Daoy (cell line): Measurements from ENCODE around the gene PAGE2. TPM values are rescaled to one million over a fixed set of nuclear protein-coding genes. Genes with fewer than 3 reads are reported as not detected.
"Not testable (repeated sequence)": the region's sequence is repeated elsewhere in the genome, so short reads cannot be mapped to it uniquely, and the experiment has no call there.

Source experiments
- DNase-seq: peaks from one replicate; pipeline ENCODE4 v3.0.0-alpha.2; 2015; ENCODE audit warnings: low read depth
- total RNA-seq: library from RNA; depleted of rRNA; stranded (reverse); fragments of >200 nt; shearing (Covaris generic); gene quantifications from 2 replicates; pipeline ENCODE4 v1.2.3, GENCODE V29; 2014; rRNA removed

The PAGE2 gene
- total RNA-seq, 1 experiment from 2014 or later = 0.29 TPM

- no peak for DNase-seq
Measured at GRCh38 chrX:55123900-55124299, 35.1 kb downstream of the PAGE2 start.

- no peak for DNase-seq
Measured at GRCh38 chrX:55127692-55128091, 38.9 kb downstream of the PAGE2 start.

GRCh38 chrX:55129361-55129760, 40.5 kb downstream of the PAGE2 start:
- DNase-seq = no peak

GRCh38 chrX:55130481-55130880, 41.7 kb downstream of the PAGE2 start:
- no peak for DNase-seq

GRCh38 chrX:55132416-55132815, 43.6 kb downstream of the PAGE2 start:
- DNase-seq = no peak

GRCh38 chrX:55135171-55135570, 46.4 kb downstream of the PAGE2 start:
- DNase-seq = peak; percentile 14

GRCh38 chrX:55140800-55141199, 52.0 kb downstream of the PAGE2 start:
- not testable (repeated sequence) for DNase-seq

Other genes starting within 250 kb of the PAGE2 start
- gene TRO, start 168.2 kb upstream of the PAGE2 start, total RNA-seq = 7.1 and 12.3 TPM in 2 replicates
- gene PFKFB1, start 94.8 kb upstream of the PAGE2 start, total RNA-seq = not detected in 2 replicates
- 16.5 and 18.7 TPM in 2 replicates for gene APEX2, start 88.7 kb upstream of the PAGE2 start, total RNA-seq
- gene ALAS2, start 58.0 kb upstream of the PAGE2 start, total RNA-seq = not detected in 2 replicates
- gene PAGE2B, start 14.0 kb upstream of the PAGE2 start, total RNA-seq = 2.3 TPM in 1 of 2 replicates, not detected in the other
- gene PAGE5, start 131.3 kb downstream of the PAGE2 start, total RNA-seq = 326 and 338 TPM in 2 replicates
- gene PAGE3, start 175.9 kb downstream of the PAGE2 start, total RNA-seq = not detected in 2 replicates